Thoracic aorta (tissue), 2 donors: ENCODE results near the gene SIN3A. TPM values are rescaled to one million over a fixed set of nuclear protein-coding genes. Genes with fewer than 3 reads are reported as not detected.

Source experiments
- ATAC-seq: fragments of 150-250 bp; one replicate; pipeline ENCODE4 v1.8.0; 2017; ENCODE audit warnings: low read depth; ENCODE audit not compliant: insufficient number of reproducible peaks, low FRiP score
- DNase-seq: peaks from one replicate; pipeline ENCODE4 v3.0.0-alpha.2; 2020; ENCODE audit warnings: low spot score
- H3K27ac ChIP-seq, 2 donors: fragments of 200-600 bp; sonication (generic); 1 replicate in 1 of 2; 2 replicates in 1 of 2; pipeline ENCODE4 v1.5.1; 2016; ENCODE audit warnings: mild to moderate bottlenecking in 2 of 2, moderate library complexity in 2 of 2
- H3K27me3 ChIP-seq: fragments of 200-600 bp; sonication (generic); replicated peaks from 2 replicates; pipeline ENCODE4 v1.6.0; 2016; ENCODE audit warnings: mild to moderate bottlenecking; ENCODE audit not compliant: insufficient read depth
- H3K36me3 ChIP-seq: fragments of 200-600 bp; sonication (generic); one replicate; pipeline ENCODE4 v1.5.1; 2016
- H3K4me1 ChIP-seq, 2 donors: fragments of 200-600 bp; sonication (generic); 1 replicate in 1 of 2; 2 replicates in 1 of 2; pipeline versions ENCODE4 v1.5.1 to v1.6.0; 2016; ENCODE audit warnings: low read depth in 2 of 2, mild to moderate bottlenecking in 1 of 2; ENCODE audit not compliant: control insufficient read depth in 1 of 2
- H3K4me3 ChIP-seq: fragments of 200-600 bp; sonication (generic); 2 replicates; pipeline ENCODE4 v1.5.1; 2016; ENCODE audit warnings: mild to moderate bottlenecking
- H3K9me3 ChIP-seq: fragments of 200-600 bp; sonication (generic); 2 replicates; pipeline ENCODE4 v1.5.1; 2016
- total RNA-seq, 2 donors: library from RNA; depleted of rRNA; stranded (reverse); fragments of >200 nt; gene quantifications; one replicate each; pipeline versions ENCODE4 v1.1.0 to v1.2.3, GENCODE V29; 2016
- TF ChIP-seq, protein P1 (sequence below): fragments of 200-600 bp; sonication (generic); IDR thresholded peaks from one replicate; pipeline ENCODE4 v1.5.1; 2019; ENCODE audit warnings: antibody characterized with exemption

The SIN3A gene
- total RNA-seq, 2 donors from 2014 or later = 34.0 to 52.5 TPM

DNA sequence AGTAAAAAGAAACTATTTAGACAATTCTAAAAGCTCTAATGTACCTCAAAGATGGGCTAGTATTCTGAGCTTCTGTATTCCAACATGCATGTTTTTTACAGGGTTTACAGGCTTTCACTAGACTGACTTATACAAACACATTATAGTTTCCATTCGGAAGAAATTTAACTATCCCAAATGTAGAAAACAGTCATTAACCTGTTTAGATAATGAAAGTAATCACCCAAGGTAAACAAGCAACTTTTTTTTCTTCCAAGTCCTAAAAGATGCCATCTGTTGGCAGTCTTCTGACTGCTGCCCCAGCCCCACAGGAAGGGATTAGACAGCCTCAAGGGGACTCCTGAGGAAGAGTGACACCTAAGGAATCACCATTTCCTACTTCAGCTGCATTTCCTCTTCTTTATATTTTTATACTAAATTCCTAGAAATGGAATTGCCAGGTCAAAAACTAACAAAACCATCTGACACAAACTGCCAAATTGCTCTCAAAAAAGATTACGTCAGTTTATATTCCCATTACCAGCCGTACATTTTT lies 25.5 kb downstream of the SIN3A start:
- Histone ChIP-seq H3K27ac (no peak overlapping the region), H3K4me1 (no peaks in the 10 kb centered on the region), H3K27me3 (no peaks in the 10 kb centered on the region), H3K4me3 (no peak overlapping the region), H3K36me3 (peaks cover 30% of the 10 kb centered on the region), H3K9me3 (no peaks in the 10 kb centered on the region)
- ATAC-seq = no peak
- TF ChIP-seq, protein P1, sequence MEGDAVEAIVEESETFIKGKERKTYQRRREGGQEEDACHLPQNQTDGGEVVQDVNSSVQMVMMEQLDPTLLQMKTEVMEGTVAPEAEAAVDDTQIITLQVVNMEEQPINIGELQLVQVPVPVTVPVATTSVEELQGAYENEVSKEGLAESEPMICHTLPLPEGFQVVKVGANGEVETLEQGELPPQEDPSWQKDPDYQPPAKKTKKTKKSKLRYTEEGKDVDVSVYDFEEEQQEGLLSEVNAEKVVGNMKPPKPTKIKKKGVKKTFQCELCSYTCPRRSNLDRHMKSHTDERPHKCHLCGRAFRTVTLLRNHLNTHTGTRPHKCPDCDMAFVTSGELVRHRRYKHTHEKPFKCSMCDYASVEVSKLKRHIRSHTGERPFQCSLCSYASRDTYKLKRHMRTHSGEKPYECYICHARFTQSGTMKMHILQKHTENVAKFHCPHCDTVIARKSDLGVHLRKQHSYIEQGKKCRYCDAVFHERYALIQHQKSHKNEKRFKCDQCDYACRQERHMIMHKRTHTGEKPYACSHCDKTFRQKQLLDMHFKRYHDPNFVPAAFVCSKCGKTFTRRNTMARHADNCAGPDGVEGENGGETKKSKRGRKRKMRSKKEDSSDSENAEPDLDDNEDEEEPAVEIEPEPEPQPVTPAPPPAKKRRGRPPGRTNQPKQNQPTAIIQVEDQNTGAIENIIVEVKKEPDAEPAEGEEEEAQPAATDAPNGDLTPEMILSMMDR = no peak
- DNase-seq = no peak

DNA sequence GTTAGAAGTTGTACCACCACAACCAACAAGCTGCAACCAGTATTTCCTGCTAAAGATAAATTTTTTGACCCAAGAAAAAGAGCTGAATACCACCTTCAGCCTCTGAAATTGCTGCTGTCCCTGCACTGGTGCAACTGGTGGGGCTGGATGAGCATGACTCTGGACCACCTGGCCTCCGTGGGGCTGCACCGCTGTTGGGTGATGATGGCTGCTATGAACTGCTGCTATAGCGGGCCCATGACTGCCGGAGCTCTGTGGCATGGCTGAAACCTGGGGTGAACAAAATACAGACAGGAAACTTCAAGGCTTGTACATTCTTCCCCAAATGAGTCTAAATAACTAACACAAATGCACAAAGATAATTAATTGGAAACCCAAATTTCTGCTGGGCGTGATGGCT lies 28.9 kb downstream of the SIN3A start:
- DNase-seq (no peak), ATAC-seq (no peak)
- Histone ChIP-seq H3K27ac (no peak overlapping the region), H3K9me3 (no peaks in the 10 kb centered on the region), H3K4me1 (no peaks in the 10 kb centered on the region), H3K36me3 (peaks cover 22% of the 10 kb centered on the region), H3K4me3 (no peak overlapping the region), H3K27me3 (no peaks in the 10 kb centered on the region)
- TF ChIP-seq, protein P1 = no peak

DNA sequence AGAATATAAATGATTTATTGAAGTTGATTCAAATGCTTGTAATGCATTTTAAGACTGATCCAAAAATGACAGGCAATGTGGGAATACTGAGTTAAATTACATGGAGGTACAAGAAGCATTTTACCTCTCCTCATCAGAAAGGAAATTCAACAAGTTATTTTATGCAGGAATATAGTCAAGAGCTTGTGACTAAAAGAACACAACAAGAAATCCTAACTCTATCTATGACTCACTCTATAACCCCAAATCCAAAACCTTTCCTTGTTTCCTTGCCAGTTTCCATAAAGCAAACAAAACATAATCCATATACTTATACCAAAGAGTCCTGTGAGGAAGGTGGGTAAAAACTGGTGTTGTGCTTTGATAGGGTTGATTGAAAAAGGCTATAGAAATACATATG lies 30.8 kb downstream of the SIN3A start:
- Histone ChIP-seq H3K4me3 (no peak overlapping the region), H3K4me1 (peaks cover 0 to 8% of the 10 kb centered on the region in 2 donors), H3K9me3 (no peaks in the 10 kb centered on the region), H3K27ac (no peak overlapping the region), H3K36me3 (peaks cover 22% of the 10 kb centered on the region), H3K27me3 (no peaks in the 10 kb centered on the region)
- no peak for DNase-seq
- ATAC-seq = no peak
- TF ChIP-seq, protein P1 = no peak

DNA sequence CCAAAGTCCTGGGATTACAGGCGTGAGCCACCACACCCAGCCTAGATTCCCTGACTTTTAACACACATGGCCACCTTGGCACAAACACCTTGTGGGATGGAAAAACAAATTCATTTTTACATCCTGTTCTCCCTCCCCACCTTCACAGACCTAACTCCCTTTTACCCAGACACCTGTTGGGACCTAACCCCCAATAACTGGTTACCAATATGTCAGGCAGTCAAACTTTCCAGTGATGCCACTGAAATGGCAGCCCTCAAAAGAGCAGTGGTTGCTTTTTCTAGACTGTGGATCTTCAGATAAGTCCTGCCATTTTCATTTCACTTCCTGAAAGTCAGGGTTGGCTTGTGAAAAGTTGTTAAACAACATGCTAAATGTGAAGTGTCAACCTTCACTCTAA lies 34.9 kb downstream of the SIN3A start:
- peaks cover 26% of the 10 kb centered on the region for H3K36me3 ChIP-seq

DNA sequence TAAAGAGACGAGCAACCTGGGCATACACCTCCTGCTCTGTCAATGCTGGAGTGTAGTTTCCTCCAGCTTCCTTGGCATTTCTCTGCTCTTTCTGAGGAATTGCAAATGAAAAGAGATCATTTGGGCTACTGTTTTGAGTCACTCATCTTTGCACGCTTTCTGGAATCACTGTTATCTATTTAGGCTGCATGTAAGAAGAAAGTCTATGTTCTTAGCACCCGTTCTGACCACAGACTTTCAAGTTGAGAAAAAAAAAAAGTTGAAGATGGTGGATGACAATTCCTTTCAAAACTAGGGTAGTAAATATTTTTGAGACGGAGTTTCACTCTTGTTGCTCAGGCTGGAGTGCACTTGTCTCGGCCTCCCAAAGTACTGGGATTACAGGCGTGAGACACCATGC lies 41.3 kb downstream of the SIN3A start:
- peaks cover 0 to under 1% of the 10 kb centered on the region in 2 donors for H3K4me1 ChIP-seq
- peaks cover 55% of the 10 kb centered on the region for H3K36me3 ChIP-seq
- ATAC-seq (no peak), DNase-seq (no peak)
- H3K9me3 ChIP-seq = no peaks in the 10 kb centered on the region
- H3K27me3 ChIP-seq = no peaks in the 10 kb centered on the region
- H3K27ac ChIP-seq = no peak overlapping the region
- H3K4me3 ChIP-seq = no peak overlapping the region
- TF ChIP-seq, protein P1 = no peak

More for the DNA sequence above, 34.9 kb downstream of the SIN3A start:
- no peaks in the 10 kb centered on the region for H3K9me3 ChIP-seq
- H3K4me3 ChIP-seq = no peak overlapping the region
- H3K4me1 ChIP-seq = peaks cover 0 to 13% of the 10 kb centered on the region in 2 donors
- ATAC-seq (no peak), DNase-seq (no peak)
- H3K27me3 ChIP-seq = no peaks in the 10 kb centered on the region
- no peak overlapping the region for H3K27ac ChIP-seq
- TF ChIP-seq, protein P1 = no peak
